H1 (cell line): ENCODE measurements around the gene PTPRT. TPM values are rescaled to one million over a fixed set of nuclear protein-coding genes. Genes with fewer than 3 reads are reported as not detected.

Experiments used
- EP300 ChIP-seq, 2 experiments: IDR thresholded peaks; 1 replicate in 1 of 2; 2 replicates in 1 of 2; pipeline ENCODE4 v1.6.1; 2011 to 2012; ENCODE audit warnings: low read depth in 2 of 2, low read length in 2 of 2, mild to moderate bottlenecking in 2 of 2, borderline replicate concordance in 1 of 2, inconsistent platforms in 1 of 2, moderate library complexity in 1 of 2
- GABPA ChIP-seq: IDR thresholded peaks from 2 replicates; pipeline ENCODE4 v1.6.1; 2011; ENCODE audit warnings: mild to moderate bottlenecking, low read length, moderate library complexity, borderline replicate concordance; ENCODE audit not compliant: insufficient read depth
- HDAC6 ChIP-seq: IDR thresholded peaks from one replicate; pipeline ENCODE4 v1.7.1; 2012; ENCODE audit warnings: low read depth, mild to moderate bottlenecking, inconsistent platforms, low read length, moderate library complexity
- SIRT6 ChIP-seq: IDR thresholded peaks from one replicate; pipeline ENCODE4 v1.7.1; 2012; ENCODE audit warnings: low read length, inconsistent platforms
- TEAD4 ChIP-seq: IDR thresholded peaks from 2 replicates; pipeline ENCODE4 v1.6.1; 2012; ENCODE audit warnings: low read depth, low read length, inconsistent platforms, mixed read lengths
- YY1 ChIP-seq: IDR thresholded peaks from 2 replicates; pipeline ENCODE4 v1.6.1; 2011; ENCODE audit warnings: low read depth, mild to moderate bottlenecking, low read length
- polyA plus RNA-seq, 7 experiments: library from polyadenylated mRNA; depleted of rRNA in 3 of 7; stranded (reverse) in 5 of 7; unstranded in 2 of 7; fragments of >200 nt in 5 of 7; fragments of 200-250 nt in 2 of 7; gene quantifications; 1 replicate in 5 of 7; 2 replicates in 1 of 7; 4 replicates in 1 of 7; pipeline versions ENCODE4 v1.2.1 to v1.2.3, GENCODE V29; 2011 to 2013; ENCODE audit warnings: missing spikeins in 2 of 7, mixed read lengths in 2 of 7
- total RNA-seq: library from RNA; stranded (reverse); fragmentation: NEBNext Ultra II Directional; extraction: Animal tissue kit (Norgen Biotek cat#: 25700); gene quantifications from 2 replicates; pipeline ENCODE4 v1.2.1, GENCODE V29; 2021

PTPRT gene
- total and polyA plus RNA-seq, 2 of the 8 experiments (the other 6 are each of a cell fraction or from before 2014, with no cell fraction given) = 0.33 to 1.8 TPM

DNA sequence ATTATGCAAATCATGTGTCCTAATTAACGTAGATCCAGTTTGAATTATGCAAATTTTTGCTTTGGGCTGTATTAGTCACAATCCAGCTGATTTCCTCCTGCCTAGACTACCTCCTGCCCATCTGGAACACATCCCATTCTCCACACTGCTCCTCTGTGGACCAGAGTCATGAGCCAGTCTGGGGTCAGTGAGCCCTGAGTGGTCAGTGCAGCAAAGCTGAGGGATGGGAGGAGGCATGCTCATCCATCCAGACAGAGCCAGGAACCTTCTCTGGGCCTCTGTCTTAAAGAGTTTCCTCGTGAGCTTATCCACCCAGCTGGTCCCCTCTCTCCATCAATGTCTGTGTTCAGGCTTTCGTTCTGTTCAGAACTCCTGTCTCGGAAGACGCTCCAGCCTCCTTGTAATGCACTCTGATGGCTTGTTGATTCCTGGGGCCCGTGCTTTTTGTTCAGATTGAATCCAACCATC lies 747.8 kb downstream of the PTPRT start (continued):
- no peak for TF ChIP-seq EP300 (IDR thresholded peaks at IDR 0.05; ENCODE audit: borderline replicate concordance in 1 of 2, low read depth in 2 of 2, low read length in 2 of 2)
- TF ChIP-seq YY1 = no peak
- no peak for TF ChIP-seq GABPA
- TF ChIP-seq SIRT6 = no peak
- TF ChIP-seq HDAC6 = no peak
- no peak for TF ChIP-seq TEAD4
